Measurements from ENCODE around the gene SIPA1L3.

Gene SIPA1L3

GRCh38 chr19:38206006-38206745, 299.2 kb downstream of the SIPA1L3 start:
- no peak overlapping the region for H3K4me3 ChIP-seq (ENCODE audit: control insufficient read depth, low read depth, low read length)
- no peak for TF ChIP-seq CTCF (IDR thresholded peaks at IDR 0.05; ENCODE audit: control insufficient read depth, insufficient read depth, low read depth, low read length, missing control alignments)
- DNase-seq (ENCODE audit: low read depth) = no peak

DNA sequence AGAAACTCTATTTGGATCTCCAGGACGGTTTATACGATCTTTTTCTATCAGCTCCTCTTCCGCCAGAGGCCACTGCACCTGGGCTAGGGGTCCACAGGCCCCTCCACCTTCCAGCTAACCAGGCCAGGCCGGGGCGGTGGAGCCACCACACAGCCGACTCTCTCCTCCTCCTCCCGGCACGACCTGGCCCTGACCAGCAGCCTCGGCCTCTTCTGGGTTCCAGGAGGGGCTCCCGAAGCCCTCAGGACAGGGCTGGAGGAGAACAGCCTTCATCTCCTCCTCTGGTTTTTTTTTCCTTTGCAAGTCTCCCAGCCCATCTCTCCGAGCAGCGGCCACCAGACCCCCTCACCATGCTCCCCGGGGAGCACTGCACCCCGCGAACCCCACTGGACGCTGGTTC, 299.9 kb downstream of the SIPA1L3 start:
- DNase-seq (ENCODE audit: low read depth) = no peak
- no peak overlapping the region for H3K4me3 ChIP-seq (ENCODE audit: control insufficient read depth, low read depth, low read length)
- TF ChIP-seq CTCF (IDR thresholded peaks at IDR 0.05; ENCODE audit: control insufficient read depth, insufficient read depth, low read depth, low read length, missing control alignments) = no peak

DNA sequence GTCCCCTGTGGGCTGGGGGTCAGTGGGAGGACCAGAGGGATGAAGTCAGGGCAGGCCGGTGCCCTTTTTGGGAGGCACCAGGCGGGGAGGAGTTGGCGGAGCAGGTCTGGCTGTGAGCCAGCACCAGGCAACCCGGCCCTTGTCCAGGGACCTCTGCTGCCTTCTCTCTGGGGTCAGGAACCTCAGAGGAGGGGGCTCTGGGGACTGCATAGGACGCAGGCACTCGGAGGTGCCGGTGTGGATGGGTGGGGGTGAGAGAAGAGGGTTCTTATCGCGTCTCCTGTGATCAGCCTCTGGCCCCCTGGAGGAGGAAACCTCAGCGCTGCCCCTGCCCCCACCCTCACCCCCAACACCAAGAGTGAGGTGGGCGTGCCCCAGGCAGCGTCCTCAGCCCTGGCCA, 300.5 kb downstream of the SIPA1L3 start:
- H3K4me3 ChIP-seq (ENCODE audit: control insufficient read depth, low read depth, low read length) = no peak overlapping the region
- DNase-seq (ENCODE audit: low read depth) = no peak
- TF ChIP-seq CTCF (IDR thresholded peaks at IDR 0.05; ENCODE audit: control insufficient read depth, insufficient read depth, low read depth, low read length, missing control alignments) = no peak

- no peak for TF ChIP-seq CTCF (IDR thresholded peaks at IDR 0.05; ENCODE audit: control insufficient read depth, insufficient read depth, low read depth, low read length, missing control alignments)
- no peak for DNase-seq (ENCODE audit: low read depth)
- H3K4me3 ChIP-seq (ENCODE audit: control insufficient read depth, low read depth, low read length) = no peak overlapping the region
These were observed 301.6 kb downstream of the SIPA1L3 start for GRCh38 chr19:38208571-38208970.

GRCh38 chr19:38209152-38209551, 302.1 kb downstream of the SIPA1L3 start:
- peak overlapping the region; percentile 28; the same call in 1 of the 2 replicates for H3K4me3 ChIP-seq (ENCODE audit: control insufficient read depth, low read depth, low read length)
- no peak for TF ChIP-seq CTCF (IDR thresholded peaks at IDR 0.05; ENCODE audit: control insufficient read depth, insufficient read depth, low read depth, low read length, missing control alignments)
- no peak for DNase-seq (ENCODE audit: low read depth)

DNA sequence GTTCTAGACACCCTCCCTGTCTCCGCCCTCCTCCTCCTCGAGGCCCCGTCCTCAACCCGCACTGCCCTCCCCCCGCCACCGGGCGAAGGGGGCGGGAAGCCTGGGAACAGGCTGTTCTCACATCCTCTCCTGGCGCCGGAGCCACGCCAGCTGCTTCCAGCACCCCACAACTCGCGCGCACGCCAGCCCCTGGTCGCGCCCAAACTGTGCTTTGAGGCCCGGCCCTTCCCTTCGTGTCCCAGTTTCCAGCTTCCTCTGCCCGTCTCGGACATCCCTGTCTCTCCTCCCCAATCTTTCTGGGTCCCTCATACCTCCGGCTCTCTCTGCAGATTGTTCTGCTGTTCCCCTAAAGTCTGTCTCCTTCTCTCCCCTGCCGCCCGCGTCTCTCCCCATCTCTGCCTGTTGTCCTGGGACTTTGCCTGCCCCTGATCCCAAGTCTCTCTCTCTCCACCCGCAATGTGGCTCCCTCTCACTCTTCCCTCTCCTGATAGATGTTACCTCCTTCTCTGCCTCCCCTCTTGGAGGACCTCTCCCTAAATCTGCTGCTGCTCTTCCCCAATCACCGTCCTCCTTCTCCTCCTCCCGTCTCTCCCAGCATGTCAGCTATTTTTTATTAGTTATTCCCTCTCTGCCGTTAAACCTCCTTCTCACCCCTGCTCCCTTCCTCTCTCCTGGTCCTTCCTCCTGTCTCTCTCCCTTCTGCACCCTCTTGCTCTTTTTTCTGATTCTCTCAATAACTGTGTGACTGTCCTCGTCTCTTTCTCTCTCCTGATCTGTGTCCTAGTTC, 302.9 kb downstream of the SIPA1L3 start:
- H3K4me3 ChIP-seq (ENCODE audit: control insufficient read depth, low read depth, low read length) = peak overlapping the region; percentile 28
- no peak for DNase-seq (ENCODE audit: low read depth)
- no peak for TF ChIP-seq CTCF (IDR thresholded peaks at IDR 0.05; ENCODE audit: control insufficient read depth, insufficient read depth, low read depth, low read length, missing control alignments)

Data from AG09309 (cell line).